GM10248 (cell line): ENCODE data around the gene TFDP2.

Source experiments
- CTCF ChIA-PET: fragments of 300-600 bp; sonication (Branson Sonifier 250); formaldehyde crosslinking; extraction: SDS; loops from one replicate; lab custom pipeline; 2021; ENCODE audit warnings: antibody characterized with exemption; lab: Yijun Ruan, JAX
- POLR2A ChIA-PET: fragments of 350-650 bp; sonication (Branson Sonifier 250); formaldehyde crosslinking; extraction: SDS; loops from one replicate; lab custom pipeline; 2020; ENCODE audit warnings: antibody characterized with exemption; lab: Yijun Ruan, JAX
- DNase-seq: peaks from one replicate; pipeline ENCODE4 v3.0.0; 2012; ENCODE audit errors: extremely low spot score
- CTCF ChIP-seq: IDR thresholded peaks from 2 replicates; pipeline ENCODE4 v1.5.1; 2012; ENCODE audit warnings: mild to moderate bottlenecking, low read depth; ENCODE audit errors: extremely low read depth, missing control alignments, control extremely low read depth

TFDP2 gene

DNA sequence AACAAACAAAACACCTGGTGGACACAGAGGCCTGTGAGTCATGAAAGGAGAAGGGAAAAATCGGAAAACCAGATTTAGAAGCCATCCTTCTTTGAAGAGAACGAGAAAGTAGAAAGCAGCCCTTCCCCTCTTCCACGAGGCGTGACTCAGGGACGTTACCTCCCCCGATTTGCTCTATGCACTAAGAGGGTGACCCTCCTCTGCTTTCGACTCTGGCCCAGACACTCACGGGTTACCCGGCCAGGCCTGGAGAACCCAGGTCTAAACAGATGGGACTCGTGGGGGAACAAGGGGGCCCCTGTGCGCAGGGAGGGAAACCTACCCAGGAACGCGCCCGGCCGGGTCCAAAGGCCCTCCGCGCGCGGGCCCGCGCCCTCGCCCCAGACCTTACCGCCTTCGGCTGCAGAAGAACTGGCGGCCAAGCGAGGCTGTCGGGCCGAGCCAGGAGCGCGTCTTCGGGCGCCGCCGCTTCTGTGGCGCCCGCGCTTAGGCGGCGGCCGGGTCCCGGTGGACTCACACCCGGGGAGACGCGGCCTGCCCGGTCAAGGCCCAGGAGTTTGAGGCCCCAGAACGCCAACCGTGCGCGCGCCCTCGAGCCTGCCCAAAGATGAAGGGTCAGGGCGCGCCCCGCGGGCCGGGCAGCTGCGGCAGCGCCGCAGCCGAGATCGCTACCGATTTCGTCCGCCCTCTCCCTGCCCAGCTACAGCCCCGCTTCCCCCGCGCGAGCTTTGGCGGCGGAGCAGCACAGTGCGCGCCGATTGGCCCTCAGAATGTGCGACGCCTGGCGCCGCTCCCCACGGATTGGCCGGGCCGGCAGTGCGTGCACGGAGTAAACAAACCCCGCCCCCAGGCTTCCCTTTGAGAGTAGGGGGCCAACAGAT is at the start of gene TFDP2:
TSS of gene TFDP2 (minus strand) at position 753 of the 881 bp plus-strand sequence. CDS start 47,795 bp downstream, outside the sequence.
- peak; percentile 95 for DNase-seq
- no peak for TF ChIP-seq CTCF
- ChIA-PET POLR2A (no interaction called here), CTCF (interaction anchor here (1.4 kb wide), 1 partner anchor 13 kb away, joined by 5 read pairs; no protein-coding TSS in a partner anchor)

GRCh38 chr3:142188846-142189245 is 39.5 kb upstream of the TFDP2 start:
- CTCF ChIA-PET = interaction anchor here (0.9 to 1.2 kb wide), 2 partner anchors 10 to 15 kb away, joined by 3 read pairs; no protein-coding TSS in a partner anchor
- TF ChIP-seq CTCF = no peak
- POLR2A ChIA-PET = no interaction called here
- DNase-seq = no peak

GRCh38 chr3:142180761-142181362 is 31.5 kb upstream of the TFDP2 start:
- POLR2A ChIA-PET = no interaction called here
- CTCF ChIA-PET = interaction anchor here (0.8 to 1.9 kb wide), 9 partner anchors 10 to 99 kb away, joined by 3 to 8 read pairs (median 3); no protein-coding TSS in a partner anchor
- peak; percentile 23 for TF ChIP-seq CTCF
- no peak for DNase-seq

DNA sequence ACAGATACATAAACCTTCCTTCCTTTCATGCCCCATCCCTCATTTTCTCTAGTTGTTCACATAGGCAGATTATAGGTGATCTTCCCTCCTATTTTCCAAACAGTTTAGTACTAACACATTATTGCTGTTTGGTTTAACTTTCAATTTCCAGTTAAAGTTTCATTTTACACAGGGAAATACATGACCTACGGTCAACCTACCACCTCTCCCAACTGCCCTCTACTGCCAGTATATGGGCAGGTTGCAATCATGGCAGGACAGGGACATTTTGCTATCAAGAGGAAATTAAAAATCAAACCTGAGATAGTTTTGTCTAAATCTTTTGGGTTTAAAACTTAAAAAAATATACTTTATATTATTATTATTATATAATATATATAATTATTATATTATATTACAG is 26.1 kb upstream of the TFDP2 start:
- no peak for DNase-seq
- CTCF ChIA-PET = no interaction called here
- no peak for TF ChIP-seq CTCF

DNA sequence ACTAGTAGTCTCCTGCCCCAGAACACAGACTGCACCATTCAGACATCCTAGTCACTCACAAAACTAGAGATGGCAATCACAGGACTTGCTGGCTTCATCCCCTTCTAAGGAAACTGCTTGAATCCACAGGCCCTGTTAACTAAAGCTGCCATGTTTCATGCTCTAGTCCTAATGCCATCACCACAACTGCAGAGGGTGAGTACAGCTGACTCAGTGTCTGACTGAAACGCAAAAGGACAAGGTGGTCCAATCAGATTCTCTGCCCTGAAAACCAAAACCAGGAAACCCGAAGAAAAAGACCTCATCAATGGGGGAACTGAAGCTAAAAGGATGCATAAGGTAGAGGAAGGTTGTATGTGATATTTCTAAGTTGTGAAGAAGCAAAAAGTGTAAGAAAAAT is 25.2 kb upstream of the TFDP2 start:
- no peak for DNase-seq
- no peak for TF ChIP-seq CTCF
- ChIA-PET POLR2A (no interaction called here), CTCF (no interaction called here)

More for the DNA sequence above, 26.1 kb upstream of the TFDP2 start:
- POLR2A ChIA-PET = no interaction called here

GRCh38 chr3:142168514-142168913 is 19.2 kb upstream of the TFDP2 start:
- no peak for DNase-seq
- TF ChIP-seq CTCF = no peak
- ChIA-PET CTCF (no interaction called here), POLR2A (no interaction called here)
